Activated CD8-positive, alpha-beta memory T cell treated with anti-CD3 and anti-CD28 coated beads, Interleukin-2, amount 50 U/mL, for 48 hours (primary cell): ENCODE data around the gene HINFP.
"Not testable (repeated sequence)": the region's sequence is repeated elsewhere in the genome, so short reads cannot be mapped to it uniquely, and the experiment has no call there.

Source experiments
- DNase-seq: peaks from one replicate; pipeline ENCODE4 v3.0.0-alpha.2; 2020

Gene HINFP

GRCh38 chr11:119118227-119118626, 3.2 kb upstream of the HINFP start:
- DNase-seq = no peak

- DNase-seq = no peak
Observed at GRCh38 chr11:119118946-119119345, 2.4 kb upstream of the HINFP start.

- DNase-seq = no peak
Observed at GRCh38 chr11:119120639-119121007, 757 bp upstream of the HINFP start.

GRCh38 chr11:119121811-119122124, 388 bp downstream of the HINFP start:
- no peak for DNase-seq

GRCh38 chr11:119125821-119126220, 4.4 kb downstream of the HINFP start:
- no peak for DNase-seq

GRCh38 chr11:119126675-119127268, 5.4 kb downstream of the HINFP start:
- no peak for DNase-seq

GRCh38 chr11:119130662-119131061, 9.3 kb downstream of the HINFP start:
- no peak for DNase-seq

GRCh38 chr11:119134389-119134978, 13.1 kb downstream of the HINFP start:
- DNase-seq = no peak

- not testable (repeated sequence) for DNase-seq
Observed at GRCh38 chr11:119139276-119139675, 17.9 kb downstream of the HINFP start.

- no peak for DNase-seq
Observed at GRCh38 chr11:119144825-119145486, 23.6 kb downstream of the HINFP start.

GRCh38 chr11:119145551-119145950, 24.2 kb downstream of the HINFP start:
- DNase-seq = no peak

GRCh38 chr11:119147604-119148333, 26.4 kb downstream of the HINFP start:
- DNase-seq = no peak

- DNase-seq = no peak
Observed at GRCh38 chr11:119148720-119149017, 27.3 kb downstream of the HINFP start.

GRCh38 chr11:119149018-119149785, 27.8 kb downstream of the HINFP start, which contains the start of gene ABCG4:
ABCG4 (plus strand) TSS chr11:119149052; CDS start chr11:119149966, 914 bp downstream.
- DNase-seq = peak; percentile 69

- no peak for DNase-seq
Observed at GRCh38 chr11:119149786-119150275, 28.5 kb downstream of the HINFP start.

GRCh38 chr11:119152043-119152442, 30.7 kb downstream of the HINFP start:
- no peak for DNase-seq

GRCh38 chr11:119152604-119153003, 31.2 kb downstream of the HINFP start:
- no peak for DNase-seq

- DNase-seq = no peak
Observed at GRCh38 chr11:119153049-119153818, 31.9 kb downstream of the HINFP start.

- no peak for DNase-seq
Observed at GRCh38 chr11:119154178-119154577, 32.8 kb downstream of the HINFP start.

GRCh38 chr11:119155733-119156492, 34.5 kb downstream of the HINFP start:
- no peak for DNase-seq

GRCh38 chr11:119156496-119156895, 35.1 kb downstream of the HINFP start:
- no peak for DNase-seq

GRCh38 chr11:119157063-119157462, 35.7 kb downstream of the HINFP start:
- no peak for DNase-seq
